Activated T-helper 1 cell treated with Interleukin-2 at 50 U/mL for 16 hours (primary cell): ENCODE measurements around the gene KCTD18.

Experiments
- DNase-seq: peaks from one replicate; pipeline ENCODE4 v3.0.0-alpha.2; 2020; ENCODE audit warnings: low read depth

KCTD18 gene

DNA sequence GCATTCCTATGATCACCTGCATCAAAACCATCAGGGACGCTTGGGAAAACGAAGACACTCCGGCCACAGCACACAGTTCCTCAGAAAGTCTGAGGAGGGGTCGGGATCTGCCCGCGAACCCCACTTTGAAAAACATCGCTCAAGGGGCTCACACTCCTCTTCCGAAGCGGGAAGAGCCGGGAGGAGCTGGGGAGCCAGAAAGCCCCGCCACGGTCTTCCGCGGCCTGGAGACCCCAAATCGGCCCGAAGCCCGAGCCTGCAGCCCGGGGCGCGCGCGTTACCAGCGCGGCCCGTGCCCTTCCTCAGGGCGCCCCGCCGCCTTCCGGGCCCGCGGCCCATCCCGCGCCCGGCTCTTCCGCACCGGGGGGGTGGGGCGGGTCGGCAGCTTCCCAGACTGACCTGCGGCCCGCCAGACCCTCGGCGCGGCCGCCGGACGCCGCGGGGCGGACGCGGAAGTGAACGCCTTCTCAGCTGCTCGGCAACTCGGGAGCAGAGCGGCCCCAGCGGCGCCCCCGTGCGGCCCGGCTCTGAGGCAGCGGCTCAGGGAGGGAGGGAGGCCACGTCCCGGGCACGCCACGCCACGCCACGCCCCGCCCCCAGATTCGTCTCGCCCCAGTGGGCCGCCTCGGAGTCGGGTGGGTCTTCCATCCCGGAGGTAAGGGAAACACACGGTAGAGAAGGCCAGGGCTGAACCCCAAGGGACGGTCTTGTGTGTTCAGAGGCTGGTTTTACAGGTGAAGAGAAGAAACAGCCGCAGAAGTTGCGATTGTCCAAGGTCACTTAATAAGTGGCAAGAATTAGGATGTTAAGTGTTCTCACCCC is at the start of gene KCTD18:
KCTD18 (minus strand) TSS at position 457 of the 822 bp plus-strand sequence. CDS start 3,052 bp downstream, outside the sequence.
- DNase-seq, result peak; percentile 89

DNA sequence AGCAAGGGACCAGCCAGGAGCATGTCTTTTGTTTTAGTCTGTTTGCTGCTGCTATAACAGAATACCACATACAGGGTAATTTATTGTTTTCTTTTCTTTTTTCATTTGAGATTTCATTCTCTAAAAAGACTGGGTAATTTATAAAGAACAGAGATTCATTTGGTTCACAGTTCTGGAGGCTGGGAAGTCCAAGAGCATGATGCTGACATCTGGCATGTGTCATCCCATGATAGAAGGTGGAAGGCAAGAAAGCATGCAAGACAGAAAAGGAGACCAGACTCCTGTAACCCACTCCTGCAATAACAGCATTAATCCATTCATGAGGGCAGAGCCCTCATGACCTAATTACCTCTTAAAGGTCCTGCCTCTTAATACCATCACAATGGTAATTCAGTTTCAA is 30.9 kb upstream of the KCTD18 start:
- DNase-seq, result no peak

DNA sequence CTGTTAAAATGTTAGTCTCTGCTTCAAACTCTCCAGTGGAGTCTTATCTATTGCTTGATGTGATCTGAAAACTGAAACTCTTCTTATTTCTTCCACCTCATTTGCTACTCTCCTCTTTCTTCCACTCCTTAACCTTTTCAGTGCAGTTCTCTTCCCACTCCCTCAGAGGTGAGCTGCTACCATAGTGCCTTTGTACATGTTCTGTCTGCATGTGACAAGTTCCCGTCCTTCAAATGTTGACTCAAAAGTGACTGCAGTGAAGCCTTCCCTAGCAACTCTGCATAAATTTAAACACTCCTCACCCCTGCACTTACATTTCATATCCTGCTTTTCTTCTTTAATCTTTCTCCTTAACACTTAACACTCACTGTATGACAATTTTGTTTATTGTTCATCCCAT is 28.3 kb upstream of the KCTD18 start:
- DNase-seq, result no peak

DNA sequence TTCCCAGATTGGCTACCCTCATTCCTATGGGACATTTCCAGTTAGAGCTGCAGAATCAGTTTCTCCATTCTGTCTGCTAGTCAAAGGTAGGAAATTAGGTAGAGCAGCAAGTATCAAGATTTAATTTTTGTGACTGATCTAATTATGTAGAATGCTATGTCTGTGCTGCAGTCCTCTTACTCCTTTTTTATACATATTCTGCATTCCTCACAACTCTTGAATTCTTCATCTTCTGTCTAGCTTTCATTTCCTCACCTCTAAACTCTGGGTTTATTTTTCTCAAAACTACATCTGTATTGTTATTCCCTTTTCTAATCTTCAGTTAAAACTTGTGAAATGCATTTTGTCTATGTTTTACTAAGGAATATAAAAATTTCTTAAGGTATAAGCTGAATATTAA is 24.7 kb upstream of the KCTD18 start:
- no peak for DNase-seq

DNA sequence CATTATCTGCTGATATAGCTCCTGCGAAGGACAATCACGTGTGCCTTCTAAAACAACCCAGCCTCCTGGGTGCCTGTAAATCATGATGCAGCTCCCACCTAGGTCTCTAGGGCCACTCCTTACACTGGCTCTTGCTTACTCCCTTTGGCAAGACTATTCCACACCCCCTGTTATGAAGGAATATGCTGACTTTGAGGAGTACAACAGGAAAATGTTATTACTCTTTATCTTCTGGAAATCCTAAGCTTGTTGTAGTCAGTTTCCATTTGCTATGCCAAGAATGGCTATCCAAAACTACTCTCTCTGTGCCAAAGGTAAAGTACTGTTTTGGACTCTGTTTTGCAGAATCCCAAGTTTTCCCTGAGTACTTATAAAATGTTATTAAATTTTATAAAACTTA is 23.9 kb upstream of the KCTD18 start:
- no peak for DNase-seq

DNA sequence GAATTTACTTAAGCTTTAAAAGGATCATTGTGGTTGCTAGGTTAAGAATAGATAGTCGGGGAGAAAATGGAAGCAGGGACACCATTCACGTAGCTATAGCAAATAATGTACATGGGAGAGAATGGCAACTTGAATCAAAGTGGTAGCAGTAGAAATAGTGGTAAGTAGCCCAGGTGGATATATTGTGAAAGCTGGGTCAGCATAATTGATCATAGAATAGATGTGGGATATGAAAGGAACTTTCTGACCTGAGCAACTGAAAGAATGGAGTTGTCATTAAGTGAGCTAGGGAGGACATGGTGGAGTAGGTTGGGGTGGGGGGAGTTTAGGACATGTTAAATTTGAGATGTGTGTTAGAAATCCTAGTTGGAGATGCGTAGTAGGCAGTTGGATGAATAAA is 18.4 kb upstream of the KCTD18 start:
- DNase-seq, result no peak

DNA sequence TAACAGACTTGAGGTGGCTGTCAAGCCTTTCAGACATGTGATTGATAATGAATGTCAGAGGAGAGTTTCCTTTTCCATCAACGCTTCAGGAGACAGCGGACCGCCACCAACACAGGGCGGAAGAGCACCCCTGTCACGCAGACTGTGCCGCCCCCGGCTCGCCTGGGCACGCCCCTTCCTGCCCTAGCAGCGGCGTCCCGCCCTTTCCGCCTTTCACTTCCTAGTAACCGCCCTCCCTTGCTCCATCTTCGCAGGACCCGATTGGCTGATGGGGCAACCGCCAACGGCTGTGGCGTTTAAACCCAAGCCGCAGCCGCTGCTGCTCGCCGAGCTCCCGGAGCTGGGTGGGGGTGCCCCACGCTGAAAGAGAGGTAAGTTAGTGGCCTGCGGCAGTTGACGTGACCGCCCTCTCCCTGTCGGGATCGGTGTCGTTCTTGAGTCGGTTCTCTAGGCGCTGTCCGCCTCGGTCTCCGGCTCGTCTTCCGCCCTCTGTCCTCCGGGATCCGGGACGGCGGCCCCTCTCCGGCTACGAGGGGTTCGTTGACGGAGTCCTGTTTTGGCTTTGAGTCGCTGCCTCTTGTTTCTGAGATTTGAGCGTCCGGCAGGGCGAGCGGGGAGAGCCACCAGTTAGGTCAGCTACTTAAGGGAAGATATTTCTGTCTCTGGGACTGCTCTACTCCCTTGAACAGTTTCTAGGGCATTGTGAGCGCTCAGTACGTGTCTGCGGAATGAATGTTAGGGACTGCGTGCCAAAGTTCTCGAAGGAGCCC is 16.2 kb upstream of the KCTD18 start, which contains the start of gene SGO2:
SGO2 (plus strand) TSS at position 326 of the 770 bp plus-strand sequence. CDS start 6,769 bp downstream, outside the sequence.
- peak; percentile 92 for DNase-seq

DNA sequence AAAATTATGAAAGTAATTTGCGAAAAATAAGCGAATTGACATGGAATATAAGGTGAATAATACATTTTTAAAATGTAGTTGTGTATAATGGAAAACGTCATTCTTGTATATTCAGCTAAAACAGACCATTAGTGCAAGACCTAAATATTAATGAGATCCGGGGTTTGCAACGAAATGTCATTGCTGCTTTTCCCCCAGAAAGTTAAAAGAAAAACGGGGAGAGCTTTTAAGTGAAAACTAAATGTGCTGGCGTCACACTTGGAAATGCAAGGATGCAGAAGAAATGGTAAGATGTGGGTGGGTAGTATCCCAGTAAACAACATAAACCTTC is 15.6 kb upstream of the KCTD18 start:
- DNase-seq, result no peak

DNA sequence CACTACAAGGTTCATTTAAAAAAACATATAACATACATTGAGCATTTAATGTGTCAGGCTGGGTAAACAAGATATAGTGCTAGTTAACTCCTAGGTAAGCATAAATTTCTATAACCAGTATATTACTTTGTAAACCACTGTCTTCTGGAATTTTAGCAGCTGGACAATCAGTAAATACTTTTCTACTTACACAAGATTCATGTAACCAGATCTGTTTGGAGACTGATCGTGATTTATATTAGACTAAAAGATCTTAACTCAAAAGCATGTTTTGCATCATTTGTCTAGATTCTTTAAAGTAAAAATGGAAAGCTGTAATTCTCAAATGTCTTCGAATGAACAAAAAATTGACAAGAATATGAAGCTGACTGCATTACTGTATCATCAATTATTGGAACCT is 15.2 kb upstream of the KCTD18 start:
- no peak for DNase-seq

DNA sequence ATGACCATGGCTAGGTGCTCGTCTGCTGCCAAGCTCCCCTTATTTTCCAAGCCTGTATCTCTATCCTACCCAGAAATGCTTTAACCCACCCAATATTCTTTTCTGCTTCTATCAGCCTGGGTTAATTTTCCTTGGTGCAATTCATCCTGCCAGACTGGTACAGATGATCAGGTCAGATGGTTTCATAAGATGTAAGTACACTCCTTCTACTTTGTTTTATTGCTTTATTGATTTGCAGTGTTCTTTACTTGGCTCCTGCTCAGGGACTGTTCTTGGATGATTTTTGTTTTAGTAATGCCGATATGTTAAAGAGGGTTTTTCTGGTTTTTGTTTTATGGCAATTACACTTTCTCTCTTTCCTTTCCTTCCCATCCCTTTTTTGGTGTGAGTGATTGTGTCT is 13.7 kb upstream of the KCTD18 start:
- no peak for DNase-seq

DNA sequence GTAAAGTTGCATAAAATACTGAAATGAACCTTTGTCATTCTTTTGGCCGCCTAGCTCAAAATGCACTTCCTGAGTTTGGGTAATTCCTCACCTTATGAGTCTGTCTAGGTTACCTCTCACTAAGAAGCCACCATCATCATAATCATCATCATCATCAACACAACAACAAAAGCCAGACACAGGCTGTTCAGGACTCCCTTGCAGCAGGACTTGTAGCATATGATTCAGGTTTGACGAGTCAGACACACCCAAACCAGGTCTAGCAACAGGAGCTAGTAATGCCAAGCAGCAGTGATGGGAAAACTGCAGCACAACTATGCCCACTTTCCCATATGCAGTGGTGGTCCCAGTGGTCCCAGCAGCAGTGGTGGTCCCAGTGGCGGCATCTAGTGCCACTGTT is 13.3 kb upstream of the KCTD18 start:
- no peak for DNase-seq

DNA sequence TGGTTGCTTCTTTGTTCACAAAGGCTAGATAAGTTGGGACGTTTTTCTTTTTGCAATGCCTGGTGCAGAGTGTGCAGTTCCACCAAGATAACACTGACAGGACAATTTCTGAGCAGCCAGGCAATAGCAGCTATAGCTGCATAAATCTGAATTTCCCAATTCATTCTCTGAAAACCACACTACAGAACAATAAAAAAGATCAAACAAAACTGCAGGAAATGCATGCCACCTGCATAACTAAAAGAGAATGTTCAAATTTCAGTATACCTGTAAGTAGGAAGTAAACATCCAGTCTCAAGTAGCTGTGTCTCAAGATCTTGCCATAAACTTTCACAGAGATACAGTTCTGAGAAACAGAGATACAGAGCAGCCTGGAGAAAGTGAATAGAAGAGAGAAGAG is 5.3 kb upstream of the KCTD18 start:
- no peak for DNase-seq

DNA sequence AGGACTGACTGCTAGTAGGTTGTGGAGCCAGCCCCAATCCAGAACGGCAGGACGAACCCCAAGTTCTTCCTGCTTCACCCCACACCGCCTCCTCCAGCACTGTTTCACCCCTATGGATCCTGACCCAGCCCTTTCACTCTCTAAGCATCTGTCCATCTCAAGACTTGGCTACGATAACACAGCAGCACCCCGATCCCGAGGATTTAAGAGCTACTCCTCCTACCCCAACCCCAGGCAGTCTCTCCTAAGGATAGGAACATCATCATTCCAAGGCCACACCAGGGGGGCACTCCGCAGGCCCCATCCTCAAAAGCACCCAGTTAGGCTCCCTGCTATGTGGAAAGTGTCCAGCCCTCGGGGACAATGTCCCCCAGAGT is 645 bp downstream of the KCTD18 start:
- DNase-seq, result no peak

DNA sequence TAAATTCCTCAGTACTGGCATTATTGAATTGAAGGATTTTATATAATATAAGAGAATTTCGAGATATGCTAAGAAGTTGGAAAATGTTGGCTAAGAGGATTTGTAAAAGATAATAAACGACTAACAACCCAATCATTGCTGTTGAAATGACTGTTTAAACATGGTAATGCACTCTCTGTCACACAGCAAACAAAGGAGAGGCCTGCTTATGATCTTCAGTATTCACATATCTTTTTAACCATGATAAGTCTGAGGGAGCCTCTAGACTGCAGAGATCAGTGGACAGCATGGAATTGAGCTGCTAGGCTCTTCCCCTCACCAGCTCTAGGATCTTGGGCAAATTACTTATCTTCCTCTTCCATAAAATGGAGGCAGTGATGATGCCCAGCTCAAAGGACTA is 2.7 kb downstream of the KCTD18 start:
- DNase-seq, result no peak

DNA sequence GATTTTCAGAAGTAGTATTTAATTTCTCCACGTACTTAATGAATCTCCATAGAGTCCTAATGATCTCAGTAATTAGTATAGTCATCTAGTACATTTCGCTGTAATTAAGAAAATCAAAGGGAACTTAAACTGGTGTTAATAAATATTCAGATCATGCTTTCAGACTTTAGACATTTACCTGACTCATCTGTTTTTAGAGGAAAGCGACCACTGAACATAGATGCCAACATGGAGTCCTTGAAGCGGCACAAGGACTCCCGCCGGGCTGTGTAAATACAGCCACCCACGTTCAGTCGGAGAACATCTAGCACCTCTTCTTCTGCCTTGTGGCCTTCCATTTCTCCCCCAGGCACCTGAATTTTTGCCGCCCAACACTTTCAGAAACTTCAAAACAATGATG is 3.2 kb downstream of the KCTD18 start:
- DNase-seq, result no peak

DNA sequence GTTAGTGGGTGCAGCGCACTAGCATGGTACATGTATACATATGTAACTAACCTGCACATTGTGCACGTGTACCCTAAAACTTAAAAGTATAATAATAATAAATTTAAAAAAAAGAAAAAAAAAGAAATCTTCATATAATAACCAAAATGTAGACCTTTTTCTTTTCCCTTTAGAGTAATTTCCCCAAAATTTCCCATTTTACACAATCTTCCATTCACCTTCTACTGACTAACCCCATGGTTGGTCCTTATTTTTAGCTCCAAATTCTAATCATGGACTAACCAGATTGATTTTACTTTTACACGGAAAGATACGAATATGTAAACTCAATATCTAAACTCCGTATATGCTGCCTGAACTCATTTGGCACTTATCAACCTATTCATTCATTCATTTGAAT is 7.7 kb downstream of the KCTD18 start:
- no peak for DNase-seq

DNA sequence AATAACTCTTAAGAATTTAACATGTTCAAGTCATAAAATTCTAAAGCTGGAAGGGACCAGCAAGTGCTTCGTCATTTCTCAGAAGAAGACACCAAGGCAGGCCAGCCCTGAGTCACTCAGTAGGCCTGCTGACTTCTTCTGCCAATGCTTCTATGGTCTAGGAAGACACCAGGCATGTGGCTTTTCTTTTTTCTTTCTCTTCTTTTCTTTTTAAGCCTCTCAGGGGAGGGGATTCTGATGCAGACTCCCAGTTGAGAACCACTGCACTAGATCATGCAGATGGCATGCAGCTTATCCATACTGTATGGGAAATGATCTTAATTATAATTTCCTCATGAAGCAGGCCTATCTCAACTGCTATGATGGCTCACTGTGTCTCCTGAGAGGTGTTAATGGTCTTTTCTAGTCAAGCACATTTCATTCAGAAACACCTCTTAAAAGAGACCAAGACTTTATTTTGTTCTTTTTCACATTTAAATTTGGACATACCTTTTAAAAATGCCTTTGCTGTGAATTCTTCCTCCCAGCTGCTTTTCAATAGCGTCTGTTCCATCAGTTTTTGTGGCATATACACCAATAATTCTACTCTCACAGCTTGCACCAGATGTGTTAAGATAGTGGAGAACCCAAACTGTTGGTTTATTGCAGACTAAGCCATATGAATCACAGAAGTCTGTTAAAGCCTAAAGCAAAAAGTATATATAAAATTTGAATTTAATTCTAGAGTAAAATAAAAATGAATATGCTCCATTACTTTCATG is 11.3 kb downstream of the KCTD18 start:
- no peak for DNase-seq

DNA sequence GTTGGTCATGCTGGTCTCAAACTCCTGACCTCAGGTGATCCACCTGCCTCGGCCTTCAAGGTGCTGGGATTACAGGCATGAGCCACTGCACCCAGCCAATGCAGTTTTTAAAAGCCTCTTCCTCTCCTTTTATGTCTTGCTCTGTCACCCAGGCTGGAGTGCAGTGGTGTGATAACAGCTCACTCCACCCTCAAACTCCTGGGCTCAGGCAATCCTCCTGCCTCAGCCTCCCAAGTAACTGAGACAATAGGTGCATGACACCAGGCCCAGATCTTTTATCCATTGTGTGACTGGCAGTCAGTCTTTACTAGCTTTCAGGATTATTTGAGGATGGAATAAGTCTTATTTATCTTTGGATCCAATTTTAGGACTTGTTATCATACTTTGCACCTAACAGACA is 13.2 kb downstream of the KCTD18 start:
- DNase-seq, result no peak

DNA sequence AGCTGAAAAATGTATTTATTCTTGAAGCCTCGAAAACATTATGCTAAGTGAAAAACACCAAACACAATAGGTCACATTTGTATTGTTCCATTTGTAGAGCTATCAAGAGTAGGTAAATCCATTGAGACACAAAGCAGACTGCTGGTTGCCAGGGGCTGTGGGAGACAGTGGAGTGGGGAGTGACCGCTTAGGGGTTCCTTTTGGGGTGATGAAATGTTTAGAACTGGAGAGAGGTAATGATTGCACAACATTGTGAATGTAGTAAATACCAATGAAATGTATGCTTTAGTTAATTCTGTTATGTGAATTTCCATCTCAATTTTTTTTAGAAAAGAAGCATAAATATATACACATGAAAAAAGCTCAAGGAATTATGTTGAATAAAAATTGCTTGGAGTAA is 15.8 kb downstream of the KCTD18 start:
- DNase-seq, result no peak

DNA sequence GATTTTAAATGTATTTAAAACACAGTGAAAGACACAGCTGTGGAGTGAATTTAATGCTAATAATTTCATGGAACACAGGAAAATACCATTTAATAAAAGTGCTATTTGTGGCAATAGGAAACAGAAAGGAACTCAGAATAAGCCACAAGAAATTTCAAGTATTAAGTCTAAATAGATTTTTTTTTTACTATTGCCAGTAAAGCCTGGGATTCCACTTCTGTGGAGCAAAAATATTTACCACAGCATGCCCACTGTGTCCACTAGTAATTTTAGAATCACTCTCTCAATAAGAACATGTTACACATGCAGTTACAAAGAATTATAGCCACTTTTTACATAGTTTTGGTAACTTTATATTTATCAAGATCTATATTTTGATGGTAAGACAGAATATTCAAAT is 17.2 kb downstream of the KCTD18 start:
- no peak for DNase-seq

DNA sequence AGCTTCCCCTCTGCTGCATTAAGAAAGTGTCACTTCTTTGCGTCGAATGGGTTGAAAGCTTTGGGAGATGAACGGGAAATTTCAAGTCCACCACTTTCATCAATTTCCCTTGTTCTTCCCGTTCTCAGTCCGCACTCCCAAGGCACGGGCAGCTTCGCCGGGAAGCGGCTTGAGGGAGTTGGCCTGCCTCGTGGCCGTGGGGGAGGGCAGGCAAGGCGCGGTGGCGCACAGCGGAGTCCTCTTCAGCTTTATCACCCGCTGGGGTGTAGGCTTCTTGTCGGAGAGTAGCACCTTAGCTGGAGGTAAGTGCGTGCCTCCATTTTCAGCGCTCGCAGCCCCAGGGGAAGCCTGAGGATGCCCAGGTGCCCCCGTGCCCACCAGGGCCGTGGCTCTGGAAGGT is 19.9 kb downstream of the KCTD18 start:
- no peak for DNase-seq

DNA sequence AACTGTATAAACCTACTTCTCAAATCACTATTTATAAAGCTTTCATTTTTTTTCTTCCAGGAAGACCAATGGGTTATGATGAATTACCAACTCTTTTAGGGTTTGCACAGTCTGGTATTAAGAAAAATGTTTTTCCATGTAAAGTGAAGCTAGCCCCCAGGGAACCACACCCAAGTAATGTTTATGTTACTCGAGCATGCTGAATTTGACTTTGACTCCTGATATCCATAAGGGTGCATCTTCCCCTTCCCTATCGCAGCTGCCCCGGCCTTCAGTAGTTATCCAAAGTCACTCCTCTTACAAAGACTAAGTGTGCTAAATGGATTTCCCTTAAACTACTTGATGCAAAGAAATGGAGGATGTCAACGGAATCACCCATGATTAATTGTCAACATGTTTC is 21.7 kb downstream of the KCTD18 start:
- DNase-seq, result no peak

DNA sequence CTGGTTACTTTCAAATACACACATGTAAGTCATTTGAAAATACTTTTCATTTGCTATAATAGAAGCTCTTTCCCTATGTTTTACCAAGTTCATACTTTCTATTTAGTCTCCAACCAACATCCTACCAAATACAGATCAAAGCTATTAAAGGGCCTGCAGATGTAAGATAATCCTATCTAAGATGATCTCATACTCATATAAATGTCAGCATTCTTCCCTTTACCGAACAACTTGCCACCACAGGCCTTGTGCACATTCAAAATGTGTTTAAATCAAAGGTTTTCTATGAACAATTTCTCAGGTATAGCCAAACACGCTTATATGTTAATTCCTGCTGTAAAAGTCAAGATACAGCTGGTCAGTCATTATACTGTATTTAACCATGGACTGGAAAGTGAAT is 23.3 kb downstream of the KCTD18 start:
- DNase-seq, result no peak
